Endothelial cell of umbilical vein (primary cell): ENCODE data around the gene TRPC4AP. TPM values are rescaled to one million over a fixed set of nuclear protein-coding genes. Genes with fewer than 3 reads are reported as not detected.

Experiments
- BruUV-seq: library from RNA; stranded (reverse); fragments of 400-500 nt; replicated peaks from 2 replicates; lab custom pipeline; 2021; lab: Mats Ljungman, UMichigan
- CTCF ChIA-PET: fragments of 300-600, 350-600 bp; sonication (Branson Sonifier 250); formaldehyde crosslinking; loops from one replicate; lab custom pipeline; 2021; ENCODE audit warnings: antibody characterized with exemption, inconsistent platforms; lab: Charles Lee
- POLR2A ChIA-PET: fragments of 300-600, 350-600 bp; sonication (Branson Sonifier 250); formaldehyde crosslinking; loops from one replicate; lab custom pipeline; 2021; ENCODE audit warnings: antibody characterized with exemption, inconsistent platforms; lab: Charles Lee
- DNase-seq: peaks from one replicate; pipeline ENCODE4 v3.0.0-alpha.2; 2011; ENCODE audit warnings: low read depth, low spot score
- FAIRE-seq: peaks from 2 replicates; lab custom pipeline; 2011; peaks lifted over from hg19 to GRCh38; lab: Jason Lieb, UNC
- H2AFZ ChIP-seq: 2 replicates; pipeline ENCODE4 v1.6.0; 2012; ENCODE audit warnings: low read depth, low read length, control low read depth, inconsistent platforms
- H3K27ac ChIP-seq: 2 replicates; pipeline ENCODE4 v1.5.1; 2011; ENCODE audit warnings: low read depth, mild to moderate bottlenecking, control low read depth, low read length, moderate library complexity; ENCODE audit not compliant: insufficient read depth
- H3K27me3 ChIP-seq, 2 experiments: 2 replicates each; pipeline versions ENCODE4 v1.6.0 to v1.6.1; 2011; ENCODE audit warnings: low read length in 2 of 2, mixed read lengths in 1 of 2; ENCODE audit not compliant: control insufficient read depth in 2 of 2, insufficient read depth in 2 of 2
- H3K36me3 ChIP-seq, 2 experiments: 2 replicates in 1 of 2; 3 replicates in 1 of 2; pipeline ENCODE4 v1.5.1; 2011; ENCODE audit warnings: low read length in 2 of 2, mild to moderate bottlenecking in 1 of 2, moderate library complexity in 1 of 2; ENCODE audit not compliant: control insufficient read depth in 2 of 2, insufficient read depth in 2 of 2; ENCODE audit errors: extremely low read depth in 1 of 2
- H3K4me1 ChIP-seq: 3 replicates; pipeline ENCODE4 v1.5.1; 2011; ENCODE audit warnings: mild to moderate bottlenecking, low read length; ENCODE audit not compliant: control insufficient read depth, insufficient read depth; ENCODE audit errors: extremely low read depth
- H3K4me2 ChIP-seq: 2 replicates; pipeline ENCODE4 v1.6.1; 2011; ENCODE audit warnings: low read length, control low read depth, mixed read lengths; ENCODE audit not compliant: insufficient read depth
- H3K4me3 ChIP-seq, 3 experiments: fragments of 200-600 bp in 1 of 3; sonication (generic), shearing (Covaris generic) in 1 of 3; replicated peaks in 1 of 3; 2 replicates each; pipeline ENCODE4 v1.5.1; 2011 to 2016; ENCODE audit warnings: control low read depth in 3 of 3, low read length in 3 of 3, mild to moderate bottlenecking in 2 of 3, inconsistent platforms in 1 of 3, low read depth in 1 of 3, moderate library complexity in 1 of 3; ENCODE audit not compliant: insufficient read depth in 1 of 3
- H3K79me2 ChIP-seq: 2 replicates; pipeline ENCODE4 v1.6.0; 2012; ENCODE audit warnings: low read length, inconsistent platforms; ENCODE audit not compliant: control insufficient read depth, insufficient read depth
- H3K9ac ChIP-seq: replicated peaks from 2 replicates; pipeline ENCODE3; 2011; ENCODE audit warnings: low read length, control low read depth; ENCODE audit not compliant: insufficient read depth; ENCODE audit errors: extremely low read depth
- H3K9me1 ChIP-seq: replicated peaks from 3 replicates; pipeline ENCODE4 v1.6.0; 2011; ENCODE audit warnings: mild to moderate bottlenecking, low read length; ENCODE audit not compliant: control insufficient read depth, insufficient read depth; ENCODE audit errors: extremely low read depth
- H3K9me3 ChIP-seq: replicated peaks from 2 replicates; pipeline ENCODE4 v1.5.1; 2012; ENCODE audit warnings: low read length, inconsistent platforms; ENCODE audit not compliant: control insufficient read depth, insufficient read depth
- H4K20me1 ChIP-seq: replicated peaks from 2 replicates; pipeline ENCODE3; 2011; ENCODE audit warnings: mild to moderate bottlenecking, low read length; ENCODE audit not compliant: control insufficient read depth, insufficient read depth; ENCODE audit errors: extremely low read depth
- EZH2 ChIP-seq: IDR thresholded peaks from 2 replicates; pipeline ENCODE4 v1.6.1; 2012; ENCODE audit warnings: borderline replicate concordance, low read depth, mild to moderate bottlenecking, moderate library complexity, low read length, inconsistent platforms; ENCODE audit not compliant: severe bottlenecking
- FOS ChIP-seq: IDR thresholded peaks from 2 replicates; pipeline ENCODE4 v1.6.1; 2011; ENCODE audit warnings: mild to moderate bottlenecking, low read length, moderate library complexity, borderline replicate concordance; ENCODE audit not compliant: insufficient read depth
- GATA2 ChIP-seq: IDR thresholded peaks from 2 replicates; pipeline ENCODE4 v1.7.0; 2011; ENCODE audit warnings: low read depth, mild to moderate bottlenecking, moderate library complexity, mixed read lengths, low read length; ENCODE audit not compliant: insufficient read length, insufficient read depth
- JUN ChIP-seq: IDR thresholded peaks from 2 replicates; pipeline ENCODE4 v1.6.1; 2011; ENCODE audit warnings: borderline replicate concordance, low read depth; ENCODE audit not compliant: insufficient read length, insufficient read depth
- MYC ChIP-seq: IDR thresholded peaks from one replicate; pipeline ENCODE4 v1.6.1; 2011; ENCODE audit warnings: mild to moderate bottlenecking, low read depth, low read length
- POLR2A ChIP-seq: IDR thresholded peaks from 2 replicates; pipeline ENCODE4 v1.6.1; 2012; ENCODE audit warnings: low read depth, mild to moderate bottlenecking, control low read depth, low read length
- POLR2AphosphoS5 ChIP-seq: IDR thresholded peaks from 2 replicates; pipeline ENCODE4 v1.6.1; 2012; ENCODE audit warnings: low read depth, mild to moderate bottlenecking, control low read depth, low read length, moderate library complexity; ENCODE audit not compliant: insufficient read depth
- dilution Hi-C: fragments of 300-500 bp; cut with MboI; formaldehyde crosslinking; loops from one replicate; pipeline ENCODE4 v1.15.0; 2019; ENCODE audit warnings: low sequenced_read_pairs; ENCODE audit not compliant: extremely low pct_ligation_motif_present
- intact Hi-C: fragments of 100-400 bp; cut with micrococcal nuclease; formaldehyde crosslinking; loops from one replicate; pipeline ENCODE4 v1.10.0; 2022
- polyA plus RNA-seq, 4 experiments: library from polyadenylated mRNA; depleted of rRNA in 3 of 4; stranded (reverse) in 3 of 4; unstranded in 1 of 4; fragments of >200 nt; gene quantifications; 2 replicates each; pipeline versions ENCODE4 v1.2.1 to v1.2.3, GENCODE V29; 2011 to 2012; ENCODE audit warnings: missing spikeins in 1 of 4
- total RNA-seq: library from RNA; stranded (reverse); gene quantifications from 2 replicates; pipeline ENCODE4 v1.2.3, GENCODE V29; 2021
- TF ChIP-seq, protein P1 (sequence below): IDR thresholded peaks from 2 replicates; pipeline ENCODE4 v1.6.1; 2011; ENCODE audit not compliant: insufficient read depth, insufficient read length
- TF ChIP-seq, protein P2 (sequence below), 2 donors: IDR thresholded peaks; 1 replicate in 1 of 2; 2 replicates in 1 of 2; pipeline ENCODE4 v1.5.1; 2011; ENCODE audit warnings: low read length in 2 of 2, mild to moderate bottlenecking in 2 of 2, moderate library complexity in 2 of 2, control low read depth in 1 of 2, inconsistent platforms in 1 of 2, low read depth in 1 of 2; ENCODE audit not compliant: insufficient read depth in 1 of 2; ENCODE audit errors: extremely low read depth in 1 of 2

TRPC4AP gene
- total and polyA plus RNA-seq, 2 donors (not counting 3 experiments of a cell fraction or from before 2014, with no cell fraction given) = 89.0 to 103 TPM

DNA sequence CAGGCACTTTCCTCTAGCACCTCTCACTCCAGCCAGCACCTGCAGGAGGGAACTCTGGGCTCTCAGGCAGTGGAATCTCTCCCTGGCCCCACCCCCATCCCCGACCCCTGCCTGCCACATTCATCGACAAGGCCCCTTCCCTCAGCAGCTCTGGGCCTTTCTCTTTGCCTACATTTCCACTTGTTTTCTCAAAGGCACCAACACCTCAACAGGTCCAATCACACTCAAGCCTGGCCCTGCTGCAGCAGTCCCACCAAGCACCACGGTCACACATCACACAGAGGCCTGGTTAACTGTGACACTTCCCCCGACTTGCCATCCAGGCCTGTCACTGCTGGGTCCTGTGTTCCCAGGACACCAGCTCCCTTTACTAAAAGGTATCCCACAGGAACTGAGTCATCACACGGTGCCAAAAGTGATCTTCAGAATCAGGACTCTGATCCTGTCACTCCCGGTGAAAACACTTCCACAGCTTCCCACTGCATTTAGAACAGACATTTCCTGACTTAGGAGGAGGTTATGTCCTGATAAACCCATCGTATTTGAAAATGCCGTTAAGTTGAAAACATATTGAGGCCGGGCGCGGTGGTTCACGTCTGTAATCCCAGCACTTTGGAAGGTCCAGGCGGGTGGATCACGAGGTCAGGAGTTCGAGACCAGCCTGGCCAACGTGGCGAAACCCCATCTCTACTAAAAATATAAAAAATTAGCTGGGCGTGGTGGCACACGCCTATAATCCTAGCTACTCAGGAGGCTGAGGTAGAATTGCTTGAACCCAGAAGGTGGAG lies 82.0 kb downstream of the TRPC4AP start:
- Histone ChIP-seq H3K27ac (no peak overlapping the region), H2AFZ (no peak overlapping the region), H4K20me1 (no peaks in the 10 kb centered on the region), H3K9me1 (no peaks in the 10 kb centered on the region), H3K9me3 (no peaks in the 10 kb centered on the region), H3K27me3 (no peaks in the 10 kb centered on the region), H3K79me2 (no peaks in the 10 kb centered on the region), H3K4me2 (no peak overlapping the region), H3K4me3 (no peak overlapping the region), H3K9ac (no peak overlapping the region), H3K4me1 (no peaks in the 10 kb centered on the region), H3K36me3 (peaks cover 21 to 66% of the 10 kb centered on the region in 2 experiments)
- no peak for DNase-seq
- TF ChIP-seq, protein P1, sequence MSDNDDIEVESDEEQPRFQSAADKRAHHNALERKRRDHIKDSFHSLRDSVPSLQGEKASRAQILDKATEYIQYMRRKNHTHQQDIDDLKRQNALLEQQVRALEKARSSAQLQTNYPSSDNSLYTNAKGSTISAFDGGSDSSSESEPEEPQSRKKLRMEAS = no peak
- ChIA-PET POLR2A (no interaction called here), CTCF (interaction anchor here (1.5 kb wide), 1 partner anchor 137 kb away, joined by 7 read pairs; no protein-coding TSS in a partner anchor)
- no TSS peak for BruUV-seq
- FAIRE-seq = peak; percentile 48
- dilution Hi-C loops (no loop called here), intact Hi-C loops (no loop called here)

DNA sequence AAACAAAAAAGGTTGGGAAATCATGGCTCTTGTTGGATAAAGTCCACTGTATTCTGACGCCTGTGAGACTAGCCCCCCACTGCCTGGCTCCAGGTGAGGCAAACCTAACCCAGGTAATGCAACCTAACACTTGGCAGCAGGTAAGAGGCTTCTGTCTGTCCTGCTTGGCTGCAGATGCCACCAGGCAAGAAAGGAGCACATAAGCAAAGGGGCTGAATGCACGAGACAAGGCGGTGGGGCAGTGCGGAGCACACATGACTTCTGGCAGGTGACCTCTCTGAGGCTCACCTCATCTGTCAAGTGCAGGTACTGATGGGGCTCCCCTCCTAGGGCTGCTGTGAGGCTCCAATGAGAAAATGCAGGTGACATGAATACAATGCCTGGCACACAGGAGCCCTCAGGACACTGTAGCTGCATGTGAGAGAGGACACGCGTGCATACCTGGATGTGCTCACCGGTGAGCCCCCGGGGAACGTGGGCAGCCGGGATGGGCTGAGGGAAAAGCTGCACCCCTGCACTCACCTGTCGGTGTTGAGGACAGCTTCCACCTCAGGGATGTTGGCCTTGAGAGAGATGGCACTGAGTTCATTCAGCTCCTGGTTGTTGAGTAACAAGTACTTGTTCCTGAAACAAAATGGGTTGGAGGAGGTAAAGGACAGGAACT lies 82.8 kb downstream of the TRPC4AP start:
- POLR2A ChIA-PET = no interaction called here
- no peak overlapping the region for H2AFZ ChIP-seq
- intact Hi-C loops = no loop called here

More for the DNA sequence above, 82.8 kb downstream of the TRPC4AP start:
- Histone ChIP-seq H3K4me2 (no peak overlapping the region), H3K9me3 (no peaks in the 10 kb centered on the region), H3K27ac (no peak overlapping the region), H4K20me1 (no peaks in the 10 kb centered on the region), H3K4me1 (no peaks in the 10 kb centered on the region), H3K4me3 (no peak overlapping the region), H3K79me2 (no peaks in the 10 kb centered on the region), H3K9ac (no peak overlapping the region), H3K9me1 (no peaks in the 10 kb centered on the region), H3K27me3 (no peaks in the 10 kb centered on the region), H3K36me3 (peaks cover 21 to 70% of the 10 kb centered on the region in 2 experiments)
- dilution Hi-C loops = no loop called here
- no TSS peak for BruUV-seq
- TF ChIP-seq GATA2 (no peak), JUN (no peak), FOS (no peak), EZH2 (no peak), POLR2A (no peak), POLR2AphosphoS5 (no peak), MYC (no peak)
- TF ChIP-seq, protein P1 = no peak
- TF ChIP-seq, protein P2, sequence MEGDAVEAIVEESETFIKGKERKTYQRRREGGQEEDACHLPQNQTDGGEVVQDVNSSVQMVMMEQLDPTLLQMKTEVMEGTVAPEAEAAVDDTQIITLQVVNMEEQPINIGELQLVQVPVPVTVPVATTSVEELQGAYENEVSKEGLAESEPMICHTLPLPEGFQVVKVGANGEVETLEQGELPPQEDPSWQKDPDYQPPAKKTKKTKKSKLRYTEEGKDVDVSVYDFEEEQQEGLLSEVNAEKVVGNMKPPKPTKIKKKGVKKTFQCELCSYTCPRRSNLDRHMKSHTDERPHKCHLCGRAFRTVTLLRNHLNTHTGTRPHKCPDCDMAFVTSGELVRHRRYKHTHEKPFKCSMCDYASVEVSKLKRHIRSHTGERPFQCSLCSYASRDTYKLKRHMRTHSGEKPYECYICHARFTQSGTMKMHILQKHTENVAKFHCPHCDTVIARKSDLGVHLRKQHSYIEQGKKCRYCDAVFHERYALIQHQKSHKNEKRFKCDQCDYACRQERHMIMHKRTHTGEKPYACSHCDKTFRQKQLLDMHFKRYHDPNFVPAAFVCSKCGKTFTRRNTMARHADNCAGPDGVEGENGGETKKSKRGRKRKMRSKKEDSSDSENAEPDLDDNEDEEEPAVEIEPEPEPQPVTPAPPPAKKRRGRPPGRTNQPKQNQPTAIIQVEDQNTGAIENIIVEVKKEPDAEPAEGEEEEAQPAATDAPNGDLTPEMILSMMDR (IDR thresholded peaks at IDR 0.05; ENCODE audit: extremely low read depth in 1 of 2, insufficient read depth in 1 of 2, low read depth in 1 of 2, low read length in 2 of 2) = no peak
- FAIRE-seq = no peak
- no peak for DNase-seq
- CTCF ChIA-PET = interaction anchor here (1.5 kb wide), 1 partner anchor 136 kb away, joined by 7 read pairs; no protein-coding TSS in a partner anchor
